CD8-positive, alpha-beta memory T cell (primary cell): ENCODE results near the gene MOB3B. TPM values are rescaled to one million over a fixed set of nuclear protein-coding genes. Genes with fewer than 3 reads are reported as not detected.

Source experiments
- CTCF ChIA-PET: fragments of 350-600 bp; sonication (Branson Sonifier 250); formaldehyde crosslinking; loops from one replicate; lab custom pipeline; 2021; ENCODE audit warnings: antibody characterized with exemption; lab: Charles Lee
- POLR2A ChIA-PET: fragments of 350-600 bp; sonication (Branson Sonifier 250); formaldehyde crosslinking; loops from one replicate; lab custom pipeline; 2021; ENCODE audit warnings: antibody characterized with exemption; lab: Charles Lee
- DNase-seq, 5 donors: peaks; one replicate each; pipeline versions ENCODE4 v3.0.0 to v3.0.0-alpha.2; 2020 to 2022; ENCODE audit warnings: mixed read lengths in 1 of 5
- H3K27ac ChIP-seq: one replicate; pipeline ENCODE4 v1.7.0; 2013; ENCODE audit warnings: low read depth, mild to moderate bottlenecking, low read length, moderate library complexity
- H3K27me3 ChIP-seq: 2 replicates; pipeline ENCODE4 v1.7.0; 2013; ENCODE audit warnings: low read length, mild to moderate bottlenecking; ENCODE audit not compliant: insufficient read depth, poor library complexity, severe bottlenecking
- H3K36me3 ChIP-seq: 2 replicates; pipeline ENCODE4 v1.7.0; 2013; ENCODE audit warnings: mild to moderate bottlenecking, low read length, moderate library complexity; ENCODE audit not compliant: insufficient read depth
- H3K4me1 ChIP-seq: 2 replicates; pipeline ENCODE4 v1.7.0; 2013; ENCODE audit warnings: mild to moderate bottlenecking, low read length, moderate library complexity; ENCODE audit not compliant: insufficient read depth
- H3K4me3 ChIP-seq: 2 replicates; pipeline ENCODE4 v1.7.0; 2013; ENCODE audit warnings: mild to moderate bottlenecking, low read length
- H3K9me3 ChIP-seq: 2 replicates; pipeline ENCODE4 v1.7.0; 2013; ENCODE audit warnings: mild to moderate bottlenecking, low read length
- H3K27ac Mint-ChIP-seq, 8 donors: one replicate each; pipeline ENCODE4 v1.8.0; 2020 to 2021; ENCODE audit warnings: mixed read lengths in 8 of 8, mild to moderate bottlenecking in 6 of 8, inconsistent platforms in 3 of 8, moderate library complexity in 3 of 8
- H3K27me3 Mint-ChIP-seq, 2 donors: one replicate each; pipeline ENCODE4 v1.8.0; 2020 to 2021; ENCODE audit warnings: mixed read lengths in 2 of 2, mild to moderate bottlenecking in 1 of 2, moderate library complexity in 1 of 2
- H3K36me3 Mint-ChIP-seq, 3 donors: one replicate each; pipeline ENCODE4 v1.8.0; 2020 to 2021; ENCODE audit warnings: mixed read lengths in 3 of 3, inconsistent platforms in 1 of 3, mild to moderate bottlenecking in 1 of 3
- H3K4me1 Mint-ChIP-seq, 3 donors: one replicate each; pipeline ENCODE4 v1.8.0; 2020 to 2021; ENCODE audit warnings: mixed read lengths in 3 of 3, inconsistent platforms in 1 of 3, mild to moderate bottlenecking in 1 of 3
- H3K4me3 Mint-ChIP-seq, 7 donors: one replicate each; pipeline ENCODE4 v1.8.0; 2020 to 2021; ENCODE audit warnings: mixed read lengths in 7 of 7, mild to moderate bottlenecking in 6 of 7, moderate library complexity in 4 of 7, inconsistent platforms in 2 of 7
- H3K9me3 Mint-ChIP-seq, 5 donors: one replicate each; pipeline ENCODE4 v1.8.0; 2020 to 2022; ENCODE audit warnings: mixed read lengths in 5 of 5, mild to moderate bottlenecking in 3 of 5, moderate library complexity in 2 of 5, inconsistent platforms in 1 of 5
- polyA plus RNA-seq: library from polyadenylated mRNA; unstranded; fragments of 300-500 nt; fragmentation: Illumina TruSeq; gene quantifications from one replicate; pipeline ENCODE4 v1.2.3, GENCODE V29; 2021
- total RNA-seq, 2 experiments: library from RNA; stranded (reverse); gene quantifications; one replicate each; pipeline ENCODE4 v1.2.3, GENCODE V29; 2021

Gene MOB3B
- total and polyA plus RNA-seq, 3 experiments from 2014 or later, result 0.07 to 0.29 (median 0.20) TPM

DNA sequence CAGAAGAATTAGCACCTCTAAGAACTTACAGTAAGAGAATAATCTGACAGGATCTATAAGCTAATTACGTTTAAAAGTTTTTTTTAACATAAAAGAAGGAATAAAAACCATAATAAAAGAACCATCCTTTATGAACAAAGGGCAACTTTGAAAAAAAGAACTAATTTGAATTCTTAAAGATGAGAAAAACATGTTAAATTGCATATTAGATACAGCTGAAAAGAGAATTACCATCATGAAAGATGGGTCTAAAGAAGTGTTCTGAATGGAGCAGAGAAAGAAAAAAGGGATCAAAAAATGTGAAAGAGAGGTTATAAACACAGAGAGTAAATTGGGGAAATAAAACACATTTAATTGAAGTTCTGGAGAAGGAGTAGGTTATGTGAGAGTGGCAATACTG is 51.3 kb downstream of the MOB3B start:
- Histone ChIP-seq H3K36me3 (no peaks in the 10 kb centered on the region), H3K27me3 (no peaks in the 10 kb centered on the region), H3K27ac (no peak overlapping the region), H3K4me3 (no peak overlapping the region), H3K4me1 (no peaks in the 10 kb centered on the region), H3K9me3 (no peaks in the 10 kb centered on the region)
- H3K9me3 Mint-ChIP-seq, result peaks cover 9 to 16% (median 14%) of the 10 kb centered on the region in 5 donors
- no peaks in the 10 kb centered on the region for H3K4me1 Mint-ChIP-seq
- ChIA-PET CTCF (no interaction called here), POLR2A (no interaction called here)
- peaks cover 0 to 29% (median 5%) of the 10 kb centered on the region in 3 donors for H3K36me3 Mint-ChIP-seq
- H3K27ac Mint-ChIP-seq, result no peak overlapping the region
- no peaks in the 10 kb centered on the region for H3K27me3 Mint-ChIP-seq
- no peak overlapping the region for H3K4me3 Mint-ChIP-seq
- no peak for DNase-seq

DNA sequence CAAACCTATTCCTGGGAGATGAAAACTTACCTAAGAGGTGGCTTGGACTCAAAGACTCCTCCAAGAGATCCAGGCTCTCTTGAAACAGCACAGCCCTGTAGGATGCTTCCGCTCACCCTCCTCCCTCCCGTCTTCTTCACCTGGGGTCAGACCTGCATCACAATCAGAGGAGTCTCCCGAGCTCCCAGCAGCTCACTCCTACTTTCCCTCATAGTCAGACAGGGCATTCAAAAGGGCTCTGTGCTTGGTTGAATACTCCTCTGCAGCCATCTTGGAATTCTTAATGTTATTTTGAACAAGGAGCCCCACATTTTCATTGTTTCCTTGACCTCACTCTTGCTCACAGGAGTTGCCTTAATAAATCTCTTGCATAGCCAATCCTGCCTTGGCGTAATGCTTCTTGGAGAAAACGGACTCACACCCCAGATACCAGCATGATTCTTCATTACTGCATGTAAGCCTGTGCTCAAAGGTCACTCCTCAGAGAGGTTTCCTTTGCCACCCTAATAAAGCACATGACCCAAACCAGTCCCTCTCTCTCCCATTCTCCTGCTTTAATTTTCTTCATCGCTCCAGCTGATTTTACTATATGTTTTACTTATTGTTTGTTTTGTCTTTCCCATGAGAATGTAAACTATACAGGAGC is 52.6 kb downstream of the MOB3B start:
- Histone ChIP-seq H3K4me1 (no peaks in the 10 kb centered on the region), H3K9me3 (no peaks in the 10 kb centered on the region), H3K27ac (no peak overlapping the region), H3K36me3 (no peaks in the 10 kb centered on the region), H3K4me3 (no peak overlapping the region), H3K27me3 (no peaks in the 10 kb centered on the region)
- ChIA-PET POLR2A (no interaction called here), CTCF (no interaction called here)
- DNase-seq, result no peak
- Mint-ChIP-seq H3K4me1 (no peaks in the 10 kb centered on the region), H3K4me3 (no peak overlapping the region), H3K27me3 (no peaks in the 10 kb centered on the region), H3K27ac (peak overlapping the region in 1 of 8 donors; percentile 78), H3K9me3 (peaks cover 9 to 16% (median 14%) of the 10 kb centered on the region in 5 donors), H3K36me3 (peaks cover 0 to 29% (median 5%) of the 10 kb centered on the region in 3 donors)

DNA sequence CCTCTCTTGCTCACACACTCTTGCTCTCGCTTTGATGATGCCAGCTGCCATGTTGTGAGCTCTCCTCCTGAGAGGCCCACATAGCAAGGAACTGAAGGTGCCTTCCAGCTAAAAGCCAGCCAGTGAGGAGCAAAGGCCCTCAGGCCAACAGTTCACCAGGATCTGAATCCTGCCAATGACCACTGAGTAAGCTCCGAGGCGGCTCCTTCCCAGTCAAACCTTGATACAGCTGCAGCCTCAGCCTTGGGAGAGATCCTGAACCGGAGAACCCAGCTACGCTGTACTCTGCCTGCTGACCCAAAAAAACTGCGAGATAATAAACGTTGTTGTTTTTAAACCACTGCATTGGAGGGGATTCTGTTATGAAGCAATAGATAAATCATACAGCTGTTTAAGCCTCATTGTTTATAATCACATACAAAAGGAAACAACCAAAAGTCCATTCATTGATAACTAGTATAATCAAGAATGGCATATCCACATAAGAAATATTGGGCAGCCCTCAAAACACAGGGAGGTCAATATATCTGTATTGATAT is 54.5 kb downstream of the MOB3B start:
- peaks cover 0 to 35% (median 3%) of the 10 kb centered on the region in 3 donors for H3K36me3 Mint-ChIP-seq
- no peak for DNase-seq
- Histone ChIP-seq H3K4me3 (no peak overlapping the region), H3K9me3 (no peaks in the 10 kb centered on the region), H3K4me1 (no peaks in the 10 kb centered on the region), H3K36me3 (no peaks in the 10 kb centered on the region), H3K27ac (no peak overlapping the region), H3K27me3 (no peaks in the 10 kb centered on the region)
- H3K27ac Mint-ChIP-seq, result no peak overlapping the region
- no peaks in the 10 kb centered on the region for H3K4me1 Mint-ChIP-seq
- peaks cover 9 to 16% (median 13%) of the 10 kb centered on the region in 5 donors for H3K9me3 Mint-ChIP-seq
- no peak overlapping the region for H3K4me3 Mint-ChIP-seq
- peaks cover 0 to 5% of the 10 kb centered on the region in 2 donors for H3K27me3 Mint-ChIP-seq
- CTCF ChIA-PET, result interaction anchor here (1.5 kb wide), 1 partner anchor 12 kb away, joined by 3 read pairs; no protein-coding TSS in a partner anchor
- POLR2A ChIA-PET, result no interaction called here

DNA sequence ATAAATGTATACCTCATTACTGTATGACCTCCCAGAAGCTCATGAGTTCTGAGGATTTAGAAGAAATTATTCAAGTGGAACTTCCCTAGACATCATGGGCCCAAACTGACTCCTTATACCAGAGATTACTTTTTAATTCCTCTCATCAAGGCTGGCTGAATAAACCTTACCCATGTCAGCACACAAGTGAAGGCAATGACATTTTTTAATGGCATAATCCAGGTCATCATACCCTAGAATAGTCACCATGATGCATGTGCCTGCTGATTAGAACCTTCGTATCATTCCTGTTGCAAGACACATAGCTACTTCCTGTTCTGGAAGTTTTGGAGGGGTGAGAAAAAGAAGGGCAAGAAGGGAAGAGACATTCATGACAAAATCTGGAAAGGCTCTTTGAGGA is 55.3 kb downstream of the MOB3B start:
- no peak overlapping the region for H3K27ac Mint-ChIP-seq
- peaks cover 0 to 34% (median 3%) of the 10 kb centered on the region in 3 donors for H3K36me3 Mint-ChIP-seq
- H3K9me3 Mint-ChIP-seq, result peaks cover 9 to 16% (median 12%) of the 10 kb centered on the region in 5 donors
- Histone ChIP-seq H3K4me3 (no peak overlapping the region), H3K36me3 (no peaks in the 10 kb centered on the region), H3K4me1 (no peaks in the 10 kb centered on the region), H3K27me3 (no peaks in the 10 kb centered on the region), H3K27ac (no peak overlapping the region), H3K9me3 (no peaks in the 10 kb centered on the region)
- H3K4me1 Mint-ChIP-seq, result no peaks in the 10 kb centered on the region
- DNase-seq, result no peak
- ChIA-PET POLR2A (no interaction called here), CTCF (interaction anchor here (1.5 kb wide), 1 partner anchor 13 kb away, joined by 3 read pairs; no protein-coding TSS in a partner anchor)
- H3K4me3 Mint-ChIP-seq, result no peak overlapping the region
- H3K27me3 Mint-ChIP-seq, result peaks cover 0 to 5% of the 10 kb centered on the region in 2 donors

DNA sequence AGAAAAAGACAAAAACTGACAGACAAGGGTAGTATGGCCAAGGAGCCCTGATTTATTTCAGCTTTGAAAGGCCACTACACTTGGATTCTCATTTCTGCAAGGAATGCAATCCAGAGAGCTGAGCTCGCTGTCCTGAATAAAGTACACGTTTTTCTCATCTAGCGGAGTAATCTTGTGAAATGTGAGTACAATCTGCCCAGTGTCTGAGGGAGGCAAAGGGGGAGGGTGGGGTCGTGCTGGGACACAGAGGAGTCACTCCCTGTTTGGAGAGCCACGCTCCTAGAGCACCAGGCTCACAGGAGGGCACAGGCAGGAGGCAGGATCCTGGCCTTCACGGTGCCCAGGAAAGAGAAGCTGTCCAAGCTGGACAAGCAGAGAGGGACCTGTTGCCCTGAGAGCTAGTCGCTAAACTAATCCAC is 56.5 kb downstream of the MOB3B start:
- Histone ChIP-seq H3K36me3 (no peaks in the 10 kb centered on the region), H3K27ac (no peak overlapping the region), H3K4me3 (no peak overlapping the region), H3K9me3 (no peaks in the 10 kb centered on the region), H3K27me3 (no peaks in the 10 kb centered on the region), H3K4me1 (no peaks in the 10 kb centered on the region)
- H3K9me3 Mint-ChIP-seq, result peaks cover 1 to 7% (median 5%) of the 10 kb centered on the region in 5 donors
- ChIA-PET CTCF (interaction anchor here (0.7 kb wide), 1 partner anchor 13 kb away, joined by 3 read pairs; no protein-coding TSS in a partner anchor), POLR2A (no interaction called here)
- H3K27ac Mint-ChIP-seq, result no peak overlapping the region
- peaks cover 0 to 22% (median 2%) of the 10 kb centered on the region in 3 donors for H3K36me3 Mint-ChIP-seq
- no peaks in the 10 kb centered on the region for H3K4me1 Mint-ChIP-seq
- DNase-seq, result no peak
- no peak overlapping the region for H3K4me3 Mint-ChIP-seq
- H3K27me3 Mint-ChIP-seq, result peaks cover 0 to 5% of the 10 kb centered on the region in 2 donors

DNA sequence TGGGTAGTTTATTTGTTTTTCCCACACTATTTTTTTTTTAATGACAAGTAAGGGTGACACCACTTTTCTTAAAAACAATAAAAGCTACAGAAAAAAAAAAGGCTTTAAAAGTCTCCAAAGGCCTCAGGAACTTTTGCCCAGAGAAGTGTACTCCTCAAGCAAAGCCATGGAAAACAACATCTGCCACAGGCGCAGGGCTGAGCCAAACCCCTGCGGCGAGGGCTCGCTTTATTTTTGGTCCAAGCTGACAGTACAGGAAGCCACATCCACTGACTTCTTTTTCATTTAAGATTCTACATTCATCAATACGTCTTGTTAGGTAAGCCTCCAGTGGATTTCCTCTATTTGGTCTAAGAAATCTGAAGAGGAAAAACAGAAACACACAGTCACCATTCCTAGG is 57.4 kb downstream of the MOB3B start:
- Mint-ChIP-seq H3K9me3 (no peaks in the 10 kb centered on the region), H3K36me3 (peaks cover 0 to 13% (median 2%) of the 10 kb centered on the region in 3 donors), H3K4me1 (no peaks in the 10 kb centered on the region), H3K27ac (no peak overlapping the region), H3K27me3 (peaks cover 0 to 5% of the 10 kb centered on the region in 2 donors), H3K4me3 (no peak overlapping the region)
- Histone ChIP-seq H3K36me3 (no peaks in the 10 kb centered on the region), H3K4me1 (no peaks in the 10 kb centered on the region), H3K27me3 (no peaks in the 10 kb centered on the region), H3K27ac (no peak overlapping the region), H3K9me3 (no peaks in the 10 kb centered on the region), H3K4me3 (no peak overlapping the region)
- ChIA-PET CTCF (interaction anchor here (0.7 kb wide), 1 partner anchor 12 kb away, joined by 3 read pairs; no protein-coding TSS in a partner anchor), POLR2A (no interaction called here)
- no peak for DNase-seq

DNA sequence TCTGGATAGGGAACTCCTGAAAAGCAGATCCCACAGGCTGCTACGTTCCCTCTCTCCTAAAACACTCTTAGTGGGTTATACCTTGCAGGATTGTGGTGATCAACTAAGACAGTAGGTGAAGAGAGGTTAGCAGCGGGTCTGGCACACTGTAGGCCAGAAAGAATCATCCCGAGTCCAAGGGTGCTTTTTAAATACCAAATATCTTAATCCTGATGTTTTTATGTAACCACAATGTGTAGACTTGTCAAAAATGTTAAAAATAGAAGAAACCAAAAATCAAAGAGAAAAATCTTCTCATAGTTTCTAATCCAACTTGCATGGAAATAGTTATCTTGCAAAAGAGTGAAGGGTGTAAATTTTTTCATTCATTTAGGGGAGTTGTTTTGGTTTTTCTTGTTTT is 57.8 kb downstream of the MOB3B start:
- H3K9me3 ChIP-seq, result no peaks in the 10 kb centered on the region
- no peaks in the 10 kb centered on the region for H3K4me1 ChIP-seq
- H3K4me3 Mint-ChIP-seq, result no peak overlapping the region
- H3K36me3 Mint-ChIP-seq, result peaks cover 0 to 9% (median 2%) of the 10 kb centered on the region in 3 donors
- no peaks in the 10 kb centered on the region for H3K4me1 Mint-ChIP-seq
- H3K27me3 Mint-ChIP-seq, result peaks cover 0 to 5% of the 10 kb centered on the region in 2 donors
- H3K27ac Mint-ChIP-seq, result no peak overlapping the region
- CTCF ChIA-PET, result no interaction called here
- POLR2A ChIA-PET, result no interaction called here
- no peak for DNase-seq
- H3K9me3 Mint-ChIP-seq, result no peaks in the 10 kb centered on the region
- H3K27me3 ChIP-seq, result no peaks in the 10 kb centered on the region
- no peak overlapping the region for H3K4me3 ChIP-seq
- H3K27ac ChIP-seq, result peak overlapping the region; percentile 7
- no peaks in the 10 kb centered on the region for H3K36me3 ChIP-seq

DNA sequence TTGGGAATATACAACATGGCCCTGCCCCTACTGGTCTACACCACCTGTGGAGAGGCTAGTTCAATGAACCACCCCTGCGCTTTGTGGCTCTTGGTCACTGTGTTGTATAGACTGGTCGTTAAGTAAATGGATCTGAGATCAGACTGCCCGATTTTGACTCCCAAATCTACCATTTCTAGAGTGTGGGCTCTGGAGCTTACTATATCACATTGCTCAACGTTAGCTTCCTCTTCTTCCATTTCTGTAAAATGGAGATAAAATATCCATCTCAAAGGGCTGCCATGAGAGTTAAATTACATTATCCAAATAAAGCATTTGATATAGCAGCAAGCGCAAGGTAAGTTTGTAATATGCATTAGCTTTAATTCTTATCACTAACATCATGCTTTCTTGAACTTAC is 58.2 kb downstream of the MOB3B start:
- CTCF ChIA-PET, result no interaction called here
- H3K27ac Mint-ChIP-seq, result no peak overlapping the region
- no peaks in the 10 kb centered on the region for H3K9me3 Mint-ChIP-seq

More for the DNA sequence above, 58.2 kb downstream of the MOB3B start:
- no peak for DNase-seq
- Histone ChIP-seq H3K36me3 (no peaks in the 10 kb centered on the region), H3K9me3 (no peaks in the 10 kb centered on the region), H3K27me3 (no peaks in the 10 kb centered on the region), H3K4me1 (no peaks in the 10 kb centered on the region), H3K27ac (peak overlapping the region; percentile 7), H3K4me3 (no peak overlapping the region)
- H3K36me3 Mint-ChIP-seq, result peaks cover 0 to 6% (median 2%) of the 10 kb centered on the region in 3 donors
- POLR2A ChIA-PET, result no interaction called here
- H3K27me3 Mint-ChIP-seq, result peaks cover 0 to 5% of the 10 kb centered on the region in 2 donors
- H3K4me3 Mint-ChIP-seq, result no peak overlapping the region
- no peaks in the 10 kb centered on the region for H3K4me1 Mint-ChIP-seq
